CD4-positive, alpha-beta T cell treated with Interleukin-2 at 100 ng/mL for 4 hours (primary cell): ENCODE results near the gene GGT7.
A peak's percentile ranks its signal among the peaks of the same experiment; 100 is the strongest.
"Not testable (repeated sequence)": the region's sequence is repeated elsewhere in the genome, so short reads cannot be mapped to it uniquely, and the experiment has no call there.

Experiments
- DNase-seq: peaks from one replicate; pipeline ENCODE4 v3.0.0-alpha.2; 2020; ENCODE audit warnings: low spot score

GGT7 gene

GRCh38 chr20:34842143-34842542, 30.5 kb downstream of the GGT7 start:
- no peak for DNase-seq

- peak; percentile 52 for DNase-seq
Observed at GRCh38 chr20:34834459-34834893, 38.2 kb downstream of the GGT7 start.

- no peak for DNase-seq
Observed at GRCh38 chr20:34831936-34832335, 40.7 kb downstream of the GGT7 start.

GRCh38 chr20:34829191-34829590, 43.5 kb downstream of the GGT7 start:
- no peak for DNase-seq

GRCh38 chr20:34825530-34826362, 46.9 kb downstream of the GGT7 start, which contains the start of gene NCOA6:
Gene NCOA6, minus strand, starts transcription at chr20:34825651. Its CDS starts 43,296 bp downstream, at chr20:34782355.
- peak; percentile 85 for DNase-seq

GRCh38 chr20:34824806-34825529, 47.7 kb downstream of the GGT7 start:
- DNase-seq = peak; percentile 56

- DNase-seq = peak; percentile 83
Observed at GRCh38 chr20:34824452-34824805, 48.2 kb downstream of the GGT7 start.

- no peak for DNase-seq
Observed at GRCh38 chr20:34824026-34824425, 48.6 kb downstream of the GGT7 start.

- no peak for DNase-seq
Observed at GRCh38 chr20:34820805-34821578, 51.7 kb downstream of the GGT7 start.

- DNase-seq = no peak
Observed at GRCh38 chr20:34817801-34818200, 54.9 kb downstream of the GGT7 start.

- no peak for DNase-seq
Observed at GRCh38 chr20:34817072-34817471, 55.6 kb downstream of the GGT7 start.

- no peak for DNase-seq
Observed at GRCh38 chr20:34815636-34816035, 57.0 kb downstream of the GGT7 start.

GRCh38 chr20:34808583-34808982, 64.1 kb downstream of the GGT7 start:
- no peak for DNase-seq

- DNase-seq = not testable (repeated sequence)
Observed at GRCh38 chr20:34807944-34808465, 64.7 kb downstream of the GGT7 start.

GRCh38 chr20:34806255-34806654, 66.4 kb downstream of the GGT7 start:
- no peak for DNase-seq

- no peak for DNase-seq
Observed at GRCh38 chr20:34798871-34799270, 73.8 kb downstream of the GGT7 start.

GRCh38 chr20:34798328-34798727, 74.3 kb downstream of the GGT7 start:
- no peak for DNase-seq

- no peak for DNase-seq
Observed at GRCh38 chr20:34797012-34797995, 75.4 kb downstream of the GGT7 start.
